Mesothelial cell of epicardium (in vitro differentiated cells): ENCODE data around the gene SSH2. TPM values are rescaled to one million over a fixed set of nuclear protein-coding genes. Genes with fewer than 3 reads are reported as not detected.
"Not testable (repeated sequence)": the region's sequence is repeated elsewhere in the genome, so short reads cannot be mapped to it uniquely, and the experiment has no call there.

Experiments
- DNase-seq, 2 experiments: peaks; one replicate each; pipeline ENCODE4 v3.0.0; 2021; ENCODE audit warnings: low spot score in 2 of 2; ENCODE audit not compliant: unreplicated experiment in 2 of 2
- H3K27ac Mint-ChIP-seq: 2 replicates; pipeline ENCODE4 v1.8.0; 2021; ENCODE audit warnings: mixed read lengths
- H3K27me3 Mint-ChIP-seq: 2 replicates; pipeline ENCODE4 v1.8.0; 2021; ENCODE audit warnings: low read depth, mixed read lengths
- H3K36me3 Mint-ChIP-seq: 2 replicates; pipeline ENCODE4 v1.8.0; 2021; ENCODE audit warnings: mixed read lengths
- H3K4me1 Mint-ChIP-seq: 2 replicates; pipeline ENCODE4 v1.8.0; 2021; ENCODE audit warnings: mixed read lengths
- H3K4me3 Mint-ChIP-seq: 2 replicates; pipeline ENCODE4 v1.8.0; 2021; ENCODE audit warnings: mild to moderate bottlenecking, moderate library complexity, mixed read lengths
- H3K9me3 Mint-ChIP-seq: 2 replicates; pipeline ENCODE4 v1.8.0; 2021; ENCODE audit warnings: mixed read lengths
- total RNA-seq: library from RNA; stranded (reverse); gene quantifications from 3 replicates; pipeline ENCODE4 v1.2.1, GENCODE V29; 2021
- TF ChIP-seq, protein P1 (sequence below): fragments of 200-600 bp; sonication (generic); IDR thresholded peaks from one replicate; pipeline ENCODE4 v1.5.0; 2021; ENCODE audit warnings: antibody characterized with exemption; ENCODE audit not compliant: unreplicated experiment

SSH2 gene
- total RNA-seq, 1 donor from 2014 or later: 23.7 TPM

- Mint-ChIP-seq H3K9me3 (peaks cover 5% of the 10 kb centered on the region), H3K4me1 (peaks cover 12% of the 10 kb centered on the region), H3K27ac (no peak overlapping the region), H3K27me3 (no peaks in the 10 kb centered on the region), H3K36me3 (peaks cover 5% of the 10 kb centered on the region), H3K4me3 (no peak overlapping the region)
- TF ChIP-seq, protein P1, sequence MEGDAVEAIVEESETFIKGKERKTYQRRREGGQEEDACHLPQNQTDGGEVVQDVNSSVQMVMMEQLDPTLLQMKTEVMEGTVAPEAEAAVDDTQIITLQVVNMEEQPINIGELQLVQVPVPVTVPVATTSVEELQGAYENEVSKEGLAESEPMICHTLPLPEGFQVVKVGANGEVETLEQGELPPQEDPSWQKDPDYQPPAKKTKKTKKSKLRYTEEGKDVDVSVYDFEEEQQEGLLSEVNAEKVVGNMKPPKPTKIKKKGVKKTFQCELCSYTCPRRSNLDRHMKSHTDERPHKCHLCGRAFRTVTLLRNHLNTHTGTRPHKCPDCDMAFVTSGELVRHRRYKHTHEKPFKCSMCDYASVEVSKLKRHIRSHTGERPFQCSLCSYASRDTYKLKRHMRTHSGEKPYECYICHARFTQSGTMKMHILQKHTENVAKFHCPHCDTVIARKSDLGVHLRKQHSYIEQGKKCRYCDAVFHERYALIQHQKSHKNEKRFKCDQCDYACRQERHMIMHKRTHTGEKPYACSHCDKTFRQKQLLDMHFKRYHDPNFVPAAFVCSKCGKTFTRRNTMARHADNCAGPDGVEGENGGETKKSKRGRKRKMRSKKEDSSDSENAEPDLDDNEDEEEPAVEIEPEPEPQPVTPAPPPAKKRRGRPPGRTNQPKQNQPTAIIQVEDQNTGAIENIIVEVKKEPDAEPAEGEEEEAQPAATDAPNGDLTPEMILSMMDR: no peak
- DNase-seq: no peak
Observed at GRCh38 chr17:29881256-29881655, 48.8 kb downstream of the SSH2 start.

DNA sequence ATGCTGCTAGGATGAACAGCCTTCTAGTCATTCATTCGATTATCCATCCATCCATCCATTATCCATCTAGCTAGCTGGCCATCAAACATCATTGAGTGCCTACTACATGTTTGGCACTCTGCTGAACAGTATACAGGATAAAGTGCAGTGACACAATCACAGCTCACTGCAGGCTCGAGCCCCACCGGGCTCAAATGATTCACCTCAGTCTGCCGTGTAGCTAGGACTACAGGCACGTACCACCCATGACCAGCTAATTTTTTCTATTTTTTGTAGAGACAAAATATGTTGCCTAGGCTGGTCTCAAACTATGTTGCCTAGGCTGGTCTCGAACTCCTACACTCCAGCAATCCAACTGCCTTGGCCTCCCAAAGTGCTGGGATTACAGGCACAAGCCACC is 50.0 kb downstream of the SSH2 start:
- H3K4me3 Mint-ChIP-seq: no peak overlapping the region
- TF ChIP-seq, protein P1: no peak
- DNase-seq: no peak
- peaks cover 8% of the 10 kb centered on the region for H3K36me3 Mint-ChIP-seq
- peaks cover 17% of the 10 kb centered on the region for H3K4me1 Mint-ChIP-seq
- peaks cover 15% of the 10 kb centered on the region for H3K9me3 Mint-ChIP-seq
- H3K27me3 Mint-ChIP-seq: no peaks in the 10 kb centered on the region
- H3K27ac Mint-ChIP-seq: no peak overlapping the region

- Mint-ChIP-seq H3K27me3 (no peaks in the 10 kb centered on the region), H3K4me1 (peaks cover 14% of the 10 kb centered on the region), H3K27ac (no peak overlapping the region), H3K9me3 (peaks cover 15% of the 10 kb centered on the region), H3K4me3 (no peak overlapping the region), H3K36me3 (peaks cover 8% of the 10 kb centered on the region)
- DNase-seq: no peak
- TF ChIP-seq, protein P1: no peak
Observed at GRCh38 chr17:29874931-29875596, 55.0 kb downstream of the SSH2 start.

GRCh38 chr17:29874358-29874757 is 55.7 kb downstream of the SSH2 start:
- not testable (repeated sequence) for H3K27ac Mint-ChIP-seq, DNase-seq, H3K36me3 Mint-ChIP-seq, H3K27me3 Mint-ChIP-seq, H3K4me3 Mint-ChIP-seq
- peaks cover 15% of the 10 kb centered on the region for H3K4me1 Mint-ChIP-seq
- H3K9me3 Mint-ChIP-seq: peaks cover 15% of the 10 kb centered on the region

DNA sequence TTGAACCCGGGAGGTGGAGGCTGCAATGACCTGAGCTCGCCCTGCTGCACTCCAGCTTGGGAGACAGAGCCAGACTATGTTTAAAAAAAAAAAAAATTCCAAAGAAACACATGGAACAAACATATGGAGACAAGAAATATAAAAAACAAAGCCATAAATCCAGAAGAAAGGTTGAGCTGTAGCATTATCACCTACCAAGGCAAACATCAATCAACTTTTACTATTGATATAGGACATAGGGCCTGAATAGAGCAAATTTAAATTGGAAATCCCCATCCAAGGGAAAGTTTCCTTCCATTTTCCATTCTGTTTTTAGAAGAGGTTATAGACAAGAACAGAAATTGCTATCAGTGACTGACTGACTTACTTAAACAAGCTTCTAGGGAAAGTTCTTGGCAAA is 56.6 kb downstream of the SSH2 start:
- DNase-seq: no peak
- H3K27ac Mint-ChIP-seq: peak overlapping the region; percentile 7
- no peaks in the 10 kb centered on the region for H3K27me3 Mint-ChIP-seq
- H3K36me3 Mint-ChIP-seq: peaks cover 8% of the 10 kb centered on the region
- TF ChIP-seq, protein P1: no peak
- H3K4me1 Mint-ChIP-seq: peaks cover 15% of the 10 kb centered on the region
- H3K4me3 Mint-ChIP-seq: no peak overlapping the region
- H3K9me3 Mint-ChIP-seq: peaks cover 15% of the 10 kb centered on the region

DNA sequence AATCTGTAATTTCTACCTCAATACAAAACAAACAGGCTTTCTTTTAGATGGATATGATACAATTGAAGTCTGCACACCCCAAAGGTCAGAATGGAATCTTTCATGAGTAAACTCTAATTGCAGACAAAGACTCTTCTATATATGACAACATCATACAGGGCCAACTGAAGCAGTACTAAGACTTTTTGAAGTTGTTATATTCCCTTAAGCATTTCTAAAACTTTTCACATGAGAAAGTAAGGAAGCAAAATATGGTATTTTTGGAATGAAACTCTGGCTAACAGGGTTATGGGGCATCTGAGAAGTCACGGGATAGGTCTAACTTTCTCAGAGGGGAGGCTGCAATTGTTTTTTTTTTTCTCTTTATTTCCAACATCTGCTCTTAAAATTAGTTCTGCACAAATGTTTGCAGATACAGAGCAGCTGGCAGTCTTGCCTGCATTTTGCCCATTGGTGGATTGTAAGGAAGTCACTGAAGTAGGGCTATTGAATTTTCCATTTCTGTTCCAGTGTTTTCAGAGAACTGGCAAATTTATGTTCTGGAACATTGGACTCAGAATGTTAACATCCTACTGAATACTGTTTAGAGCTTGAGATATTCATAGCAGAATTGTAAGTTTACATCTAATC is 59.1 kb downstream of the SSH2 start:
- DNase-seq: no peak
- H3K4me1 Mint-ChIP-seq: peaks cover 28% of the 10 kb centered on the region
- H3K4me3 Mint-ChIP-seq: no peak overlapping the region
- H3K27ac Mint-ChIP-seq: peak overlapping the region; percentile 48
- H3K9me3 Mint-ChIP-seq: peaks cover 7% of the 10 kb centered on the region
- H3K27me3 Mint-ChIP-seq: no peaks in the 10 kb centered on the region
- H3K36me3 Mint-ChIP-seq: peaks cover 3% of the 10 kb centered on the region
- TF ChIP-seq, protein P1: no peak
